Testis (tissue), 3 donors: Measurements from ENCODE around the gene PPIL6. TPM values are rescaled to one million over a fixed set of nuclear protein-coding genes. Genes with fewer than 3 reads are reported as not detected.

Experiments used
- DNase-seq: peaks from one replicate; pipeline ENCODE4 v3.0.0-alpha.2; 2019
- H3K27ac ChIP-seq, 2 donors: fragments of 200-600 bp; sonication (generic); one replicate each; pipeline ENCODE4 v1.5.1; 2019
- H3K27me3 ChIP-seq: fragments of 200-600 bp; sonication (generic); one replicate; pipeline ENCODE4 v1.5.1; 2019
- H3K36me3 ChIP-seq: fragments of 200-600 bp; sonication (generic); one replicate; pipeline ENCODE4 v1.5.1; 2017; ENCODE audit warnings: low read depth; ENCODE audit errors: missing control alignments
- H3K4me1 ChIP-seq: fragments of 200-600 bp; sonication (generic); one replicate; pipeline ENCODE4 v1.5.1; 2019
- H3K4me3 ChIP-seq, 2 donors: fragments of 200-600 bp; sonication (generic); one replicate each; pipeline ENCODE4 v1.5.1; 2017 to 2019
- H3K9me3 ChIP-seq: fragments of 200-600 bp; sonication (generic); one replicate; pipeline ENCODE4 v1.5.1; 2017
- CTCF ChIP-seq, 3 experiments: fragments of 450-650 bp in 2 of 3; fragments of 200-600 bp in 1 of 3; sonication (generic) in 1 of 3; IDR thresholded peaks; one replicate each; pipeline ENCODE4 v1.5.1; 2016 to 2019; ENCODE audit warnings: antibody characterized with exemption in 3 of 3, mild to moderate bottlenecking in 2 of 3, moderate library complexity in 1 of 3
- POLR2A ChIP-seq: fragments of 450-650 bp; IDR thresholded peaks from one replicate; pipeline ENCODE4 v1.6.1; 2017; ENCODE audit warnings: antibody characterized with exemption, mild to moderate bottlenecking, moderate library complexity
- WGBS, 2 donors: methylation state at CpG; one replicate each; pipeline ENCODE4 v1.1.5; 2018; 5-methylcytosine and 5-hydroxymethylcytosine counted together
- intact Hi-C: fragments of 100-400 bp; cut with DNase I; formaldehyde crosslinking; loops from one replicate; pipeline ENCODE4 v1.15.1; 2023; ENCODE audit warnings: low total_unique reads
- polyA plus RNA-seq: library from polyadenylated mRNA; stranded (reverse); fragments of 350-450 nt; fragmentation: Illumina TruSeq; extraction: RNeasy Lipid Tissue Mini Kit (QIAGEN cat#74804); gene quantifications from one replicate; pipeline ENCODE4 v1.2.3, GENCODE V29; 2014; ENCODE audit warnings: low read depth, low replicate concordance; ENCODE audit not compliant: insufficient read depth
- total RNA-seq, 2 donors: library from RNA; depleted of rRNA; stranded (reverse); fragments of >200 nt; gene quantifications; one replicate each; pipeline ENCODE4 v1.2.3, GENCODE V29; 2016

The PPIL6 gene
- total and polyA plus RNA-seq, 3 donors from 2014 or later: 15.2 to 54.6 (median 26.7) TPM

GRCh38 chr6:109417646-109418045, 22.8 kb downstream of the PPIL6 start:
- WGBS, 2 donors: 91 to 97% methylated on average over 4 of the region's 4 CpGs

GRCh38 chr6:109411034-109411433, 29.4 kb downstream of the PPIL6 start:
- Histone ChIP-seq H3K9me3 (no peaks in the 10 kb centered on the region), H3K4me1 (no peaks in the 10 kb centered on the region), H3K27me3 (no peaks in the 10 kb centered on the region), H3K36me3 (no peaks in the 10 kb centered on the region), H3K4me3 (no peak overlapping the region), H3K27ac (no peak overlapping the region)
- 82 to 96% methylated on average over 2 of the region's 2 CpGs for WGBS, 2 donors
- DNase-seq: no peak
- TF ChIP-seq POLR2A (no peak), CTCF (IDR thresholded peaks at IDR 0.05) (no peak)
- intact Hi-C loops: no loop called here

More at GRCh38 chr6:109417646-109418045, 22.8 kb downstream of the PPIL6 start:
- Histone ChIP-seq H3K36me3 (no peaks in the 10 kb centered on the region), H3K27me3 (no peaks in the 10 kb centered on the region), H3K4me1 (no peaks in the 10 kb centered on the region), H3K4me3 (no peak overlapping the region), H3K27ac (no peak overlapping the region), H3K9me3 (no peaks in the 10 kb centered on the region)
- no peak for TF ChIP-seq CTCF (IDR thresholded peaks at IDR 0.05)
- TF ChIP-seq POLR2A: no peak
- DNase-seq: no peak
- intact Hi-C loops: no loop called here

- Histone ChIP-seq H3K4me3 (no peak overlapping the region), H3K9me3 (no peaks in the 10 kb centered on the region), H3K4me1 (no peaks in the 10 kb centered on the region), H3K27ac (no peak overlapping the region), H3K36me3 (no peaks in the 10 kb centered on the region), H3K27me3 (no peaks in the 10 kb centered on the region)
- WGBS, 2 donors: 88 to 90% methylated on average over 4 of the region's 4 CpGs
- no peak for TF ChIP-seq POLR2A
- TF ChIP-seq CTCF (IDR thresholded peaks at IDR 0.05): no peak
- no peak for DNase-seq
- intact Hi-C loops: no loop called here
Observed at GRCh38 chr6:109406196-109406595, 34.2 kb downstream of the PPIL6 start.

GRCh38 chr6:109397020-109397419, 43.4 kb downstream of the PPIL6 start:
- WGBS, 2 donors: 78 to 92% methylated on average over 4 of the region's 4 CpGs
- no peak for TF ChIP-seq CTCF (IDR thresholded peaks at IDR 0.05)
- TF ChIP-seq POLR2A: no peak
- H3K36me3 ChIP-seq: no peaks in the 10 kb centered on the region
- intact Hi-C loops: no loop called here
- H3K9me3 ChIP-seq: no peaks in the 10 kb centered on the region
- no peak for DNase-seq
- H3K27me3 ChIP-seq: no peaks in the 10 kb centered on the region
- no peak overlapping the region for H3K4me3 ChIP-seq
- H3K4me1 ChIP-seq: no peaks in the 10 kb centered on the region
- no peak overlapping the region for H3K27ac ChIP-seq

- intact Hi-C loops: no loop called here
- Histone ChIP-seq H3K27ac (no peak overlapping the region), H3K4me3 (no peak overlapping the region), H3K36me3 (no peaks in the 10 kb centered on the region), H3K4me1 (peaks cover 8% of the 10 kb centered on the region), H3K27me3 (no peaks in the 10 kb centered on the region), H3K9me3 (no peaks in the 10 kb centered on the region)
- TF ChIP-seq CTCF (IDR thresholded peaks at IDR 0.05) (no peak), POLR2A (no peak)
- no peak for DNase-seq
- WGBS, 2 donors: 93% methylated on average over 12 of the region's 12 CpGs
Observed at GRCh38 chr6:109396046-109396718, 44.2 kb downstream of the PPIL6 start.
